DND-41 (cell line): ENCODE data around the gene PLPP3.
A peak's percentile ranks its signal among the peaks of the same experiment; 100 is the strongest.

Experiments
- ATAC-seq: fragments of 200-7000 bp; cut with Tn5 transposase; 3 replicates; pipeline ENCODE4 v1.9.1; 2021; ENCODE audit warnings: low read depth; ENCODE audit not compliant: insufficient read depth
- DNase-seq: peaks from one replicate; pipeline ENCODE4 v3.0.0-alpha.2; 2020
- H2AFZ ChIP-seq: 2 replicates; pipeline ENCODE4 v1.6.0; 2012; ENCODE audit warnings: low read depth, low read length
- H3K27ac ChIP-seq: 2 replicates; pipeline ENCODE4 v1.5.1; 2012; ENCODE audit warnings: low read length, inconsistent platforms
- H3K27me3 ChIP-seq: fragments of 200-600 bp; sonication (generic); 2 replicates; pipeline ENCODE4 v1.6.0; 2012; ENCODE audit warnings: low read length, mild to moderate bottlenecking, inconsistent platforms; ENCODE audit not compliant: insufficient read depth, poor library complexity
- H3K36me3 ChIP-seq: 2 replicates; pipeline ENCODE4 v1.5.1; 2012; ENCODE audit warnings: low read length, inconsistent platforms; ENCODE audit not compliant: insufficient read depth
- H3K4me1 ChIP-seq: 2 replicates; pipeline ENCODE4 v1.5.1; 2012; ENCODE audit warnings: mild to moderate bottlenecking, low read length; ENCODE audit not compliant: insufficient read depth
- H3K4me2 ChIP-seq: 2 replicates; pipeline ENCODE4 v1.6.0; 2012; ENCODE audit warnings: mild to moderate bottlenecking, moderate library complexity, low read length, inconsistent platforms; ENCODE audit not compliant: insufficient read depth
- H3K4me3 ChIP-seq, 2 experiments: fragments of 200-600 bp in 1 of 2; shearing (Covaris generic) in 1 of 2; 2 replicates each; pipeline ENCODE4 v1.5.1; 2012 to 2016; ENCODE audit warnings: inconsistent platforms in 2 of 2, low read length in 2 of 2, mild to moderate bottlenecking in 2 of 2, low read depth in 1 of 2, moderate library complexity in 1 of 2
- H3K79me2 ChIP-seq: 2 replicates; pipeline ENCODE4 v1.6.0; 2012; ENCODE audit warnings: low read length, inconsistent platforms; ENCODE audit not compliant: insufficient read depth
- H3K9ac ChIP-seq: 2 replicates; pipeline ENCODE4 v1.6.0; 2012; ENCODE audit warnings: low read depth, mild to moderate bottlenecking, inconsistent platforms, low read length, moderate library complexity
- H3K9me3 ChIP-seq: 2 replicates; pipeline ENCODE4 v1.5.1; 2012; ENCODE audit warnings: low read length, moderate library complexity, mild to moderate bottlenecking, inconsistent platforms; ENCODE audit not compliant: insufficient read depth, severe bottlenecking
- H4K20me1 ChIP-seq: 2 replicates; pipeline ENCODE4 v1.6.0; 2012; ENCODE audit warnings: low read length; ENCODE audit not compliant: insufficient read depth
- CTCF ChIP-seq: IDR thresholded peaks from 2 replicates; pipeline ENCODE4 v1.5.1; 2012; ENCODE audit warnings: borderline replicate concordance, low read length, moderate library complexity, mild to moderate bottlenecking; ENCODE audit not compliant: poor library complexity, severe bottlenecking; ENCODE audit errors: extremely low read depth
- EZH2 ChIP-seq: IDR thresholded peaks from 3 replicates; pipeline ENCODE4 v1.6.1; 2012; ENCODE audit warnings: borderline replicate concordance, low read depth, mild to moderate bottlenecking, moderate library complexity, low read length, inconsistent platforms; ENCODE audit not compliant: severe bottlenecking

PLPP3 gene

GRCh38 chr1:56578963-56579875 lies at the start of gene PLPP3:
Gene PLPP3 (minus strand): TSS chr1:56579563. CDS start chr1:56579016, 547 bp downstream.
- Histone ChIP-seq H3K36me3 (no peaks in the 10 kb centered on the region), H4K20me1 (no peaks in the 10 kb centered on the region), H3K9ac (peak within 1 kb of the TSS; percentile 69), H3K27me3 (peaks cover 3% of the 10 kb centered on the region), H3K4me2 (peak within 1 kb of the TSS; percentile 70), H3K79me2 (0 out of 2 replicates have a peak, but pooled peaks cover 7% of the 10 kb centered on the region), H2AFZ (peak within 1 kb of the TSS; percentile 91), H3K4me1 (peaks cover 27% of the 10 kb centered on the region), H3K9me3 (no peaks in the 10 kb centered on the region), H3K4me3 (peak within 1 kb of the TSS; percentile 71 to 82; a peak in 3 of 4 replicates), H3K27ac (peak within 1 kb of the TSS; percentile 65)
- ATAC-seq: peak; percentile 80
- TF ChIP-seq CTCF (peak; percentile 52), EZH2 (no peak)
- DNase-seq: peak; percentile 59

GRCh38 chr1:56627636-56628039 lies 48.3 kb upstream of the PLPP3 start:
- Histone ChIP-seq H3K4me3 (no peak overlapping the region), H3K9me3 (no peaks in the 10 kb centered on the region), H3K27ac (no peak overlapping the region), H3K4me2 (no peak overlapping the region), H2AFZ (no peak overlapping the region), H3K27me3 (no peaks in the 10 kb centered on the region), H4K20me1 (no peaks in the 10 kb centered on the region), H3K4me1 (no peaks in the 10 kb centered on the region), H3K36me3 (no peaks in the 10 kb centered on the region), H3K79me2 (no peaks in the 10 kb centered on the region), H3K9ac (no peak overlapping the region)
- ATAC-seq (no peak), DNase-seq (no peak)
- TF ChIP-seq EZH2 (no peak), CTCF (no peak)

DNA sequence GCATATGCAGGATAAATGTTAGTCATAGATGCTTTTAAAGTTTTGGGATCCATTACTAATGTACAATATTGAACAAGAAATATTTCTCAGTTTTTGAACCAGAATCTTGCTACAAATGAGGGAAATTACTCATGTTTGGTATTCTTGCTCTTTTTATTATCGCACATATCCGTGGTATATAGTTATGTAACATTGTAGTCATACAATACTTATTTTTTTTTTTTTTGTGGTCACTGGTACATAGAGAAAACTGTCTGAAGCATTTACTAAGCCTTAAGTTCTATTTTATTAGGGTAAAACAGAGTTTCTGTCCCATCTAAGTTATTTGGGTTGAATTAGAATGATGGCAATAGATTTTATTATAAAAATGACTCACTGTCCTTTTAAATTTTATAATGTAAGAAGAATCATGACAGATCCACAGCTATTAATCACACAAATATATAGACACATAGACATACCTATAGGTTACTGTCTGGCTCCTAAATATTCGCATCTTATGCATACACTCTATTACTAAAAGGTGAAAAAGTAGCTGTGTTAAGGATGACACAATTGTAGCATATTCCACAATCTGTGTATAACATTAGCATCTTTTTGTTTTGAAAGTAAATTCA lies 47.8 kb upstream of the PLPP3 start:
- no peaks in the 10 kb centered on the region for H4K20me1 ChIP-seq
- no peak overlapping the region for H3K4me3 ChIP-seq
- H3K9ac ChIP-seq: no peak overlapping the region
- no peaks in the 10 kb centered on the region for H3K9me3 ChIP-seq
- TF ChIP-seq CTCF (no peak), EZH2 (no peak)
- H3K27me3 ChIP-seq: no peaks in the 10 kb centered on the region
- H3K79me2 ChIP-seq: no peaks in the 10 kb centered on the region
- ATAC-seq (no peak), DNase-seq (no peak)
- H2AFZ ChIP-seq: no peak overlapping the region
- no peaks in the 10 kb centered on the region for H3K36me3 ChIP-seq
- H3K27ac ChIP-seq: no peak overlapping the region
- H3K4me2 ChIP-seq: no peak overlapping the region
- no peaks in the 10 kb centered on the region for H3K4me1 ChIP-seq
